ENCODE measurements around the gene USP34.

DNA sequence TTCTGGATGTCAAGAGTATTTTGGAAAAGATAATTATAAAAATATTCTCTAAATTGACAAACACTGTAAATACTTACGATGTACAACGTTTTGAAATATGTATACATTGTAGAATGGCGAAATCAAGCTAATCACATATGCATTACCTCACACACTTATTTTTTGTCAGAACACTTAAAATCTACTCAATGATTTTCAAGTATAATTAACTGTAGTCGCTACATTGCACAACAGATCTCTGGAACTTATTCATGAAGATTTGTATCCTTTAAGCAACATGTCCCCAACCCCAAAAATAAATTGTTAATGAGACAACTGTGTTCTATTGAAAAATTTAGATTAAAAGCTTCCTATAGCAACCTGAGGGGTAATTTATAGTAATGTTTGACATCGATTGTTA, 249.1 kb downstream of the USP34 start:
- TF ChIP-seq CTCF (IDR thresholded peaks at IDR 0.05) (no peak), POLR2A (IDR thresholded peaks at IDR 0.05) (no peak), EP300 (IDR thresholded peaks at IDR 0.05) (no peak)

Measured in ovary (tissue), 3 donors.